GM10847 (cell line): Measurements from ENCODE around the gene ZRANB3.

Experiments
- POLR2A ChIP-seq: IDR thresholded peaks from 2 replicates; pipeline ENCODE4 v1.6.1; 2011; ENCODE audit not compliant: insufficient read length; ENCODE audit errors: extremely low read depth

Gene ZRANB3

GRCh38 chr2:135510577-135510976 lies 20.4 kb downstream of the ZRANB3 start:
- TF ChIP-seq POLR2A: no peak

- no peak for TF ChIP-seq POLR2A
Measured at GRCh38 chr2:135504811-135505210, 26.2 kb downstream of the ZRANB3 start.

GRCh38 chr2:135494917-135495316 lies 36.1 kb downstream of the ZRANB3 start:
- TF ChIP-seq POLR2A: no peak

GRCh38 chr2:135494503-135494902 lies 36.5 kb downstream of the ZRANB3 start:
- TF ChIP-seq POLR2A: no peak

- no peak for TF ChIP-seq POLR2A
Measured at GRCh38 chr2:135490376-135490775, 40.6 kb downstream of the ZRANB3 start.

- no peak for TF ChIP-seq POLR2A
Measured at GRCh38 chr2:135485441-135485840, 45.6 kb downstream of the ZRANB3 start.

GRCh38 chr2:135475128-135475527 lies 55.9 kb downstream of the ZRANB3 start:
- TF ChIP-seq POLR2A: no peak

- TF ChIP-seq POLR2A: no peak
Measured at GRCh38 chr2:135473567-135473966, 57.5 kb downstream of the ZRANB3 start.

- TF ChIP-seq POLR2A: no peak
Measured at GRCh38 chr2:135471106-135471505, 59.9 kb downstream of the ZRANB3 start.

GRCh38 chr2:135457279-135457678 lies 73.7 kb downstream of the ZRANB3 start:
- no peak for TF ChIP-seq POLR2A

- no peak for TF ChIP-seq POLR2A
Measured at GRCh38 chr2:135456835-135457234, 74.2 kb downstream of the ZRANB3 start.

- TF ChIP-seq POLR2A: no peak
Measured at GRCh38 chr2:135456431-135456830, 74.6 kb downstream of the ZRANB3 start.

GRCh38 chr2:135454608-135455007 lies 76.4 kb downstream of the ZRANB3 start:
- no peak for TF ChIP-seq POLR2A

- no peak for TF ChIP-seq POLR2A
Measured at GRCh38 chr2:135451966-135452365, 79.1 kb downstream of the ZRANB3 start.

GRCh38 chr2:135424849-135425248 lies 106.2 kb downstream of the ZRANB3 start:
- no peak for TF ChIP-seq POLR2A

- TF ChIP-seq POLR2A: no peak
Measured at GRCh38 chr2:135422898-135423297, 108.1 kb downstream of the ZRANB3 start.

GRCh38 chr2:135411646-135412045 lies 119.4 kb downstream of the ZRANB3 start:
- TF ChIP-seq POLR2A: no peak

- TF ChIP-seq POLR2A: no peak
Measured at GRCh38 chr2:135409436-135409835, 121.6 kb downstream of the ZRANB3 start.
